Esophagus squamous epithelium (tissue), 5 donors: ENCODE measurements around the gene TRPT1. TPM values are rescaled to one million over a fixed set of nuclear protein-coding genes. Genes with fewer than 3 reads are reported as not detected.

Experiments
- DNase-seq: peaks from one replicate; lab custom pipeline; 2025; lab: John Stamatoyannopoulos, UW
- H3K27ac ChIP-seq, 4 donors: fragments of 200-600 bp; sonication (generic); one replicate each; pipeline ENCODE4 v1.5.1; 2016 to 2019; ENCODE audit warnings: mild to moderate bottlenecking in 1 of 4
- H3K27me3 ChIP-seq, 4 donors: fragments of 200-600 bp; sonication (generic); 1 replicate in 3 of 4; 2 replicates in 1 of 4; pipeline versions ENCODE4 v1.5.1 to v1.6.0; 2017 to 2021; ENCODE audit warnings: antibody characterized with exemption in 1 of 4
- H3K36me3 ChIP-seq, 3 donors: fragments of 200-600 bp; sonication (generic); one replicate each; pipeline ENCODE4 v1.5.1; 2016 to 2019
- H3K4me1 ChIP-seq, 3 donors: fragments of 200-600 bp; sonication (generic); one replicate each; pipeline ENCODE4 v1.5.1; 2017 to 2019
- H3K4me3 ChIP-seq, 4 donors: fragments of 200-600 bp; sonication (generic); 1 replicate in 3 of 4; 2 replicates in 1 of 4; pipeline ENCODE4 v1.5.1; 2016 to 2019; ENCODE audit warnings: mild to moderate bottlenecking in 2 of 4, moderate library complexity in 1 of 4
- H3K9me3 ChIP-seq, 3 donors: fragments of 200-600 bp; sonication (generic); one replicate each; pipeline ENCODE4 v1.5.1; 2016 to 2019
- CTCF ChIP-seq, 6 experiments: fragments of 450-650 bp in 4 of 6; fragments of 200-600 bp in 2 of 6; sonication (generic) in 2 of 6; IDR thresholded peaks; one replicate each; pipeline ENCODE4 v1.5.1; 2016 to 2019; ENCODE audit warnings: antibody characterized with exemption in 6 of 6, mild to moderate bottlenecking in 4 of 6, moderate library complexity in 4 of 6
- POLR2A ChIP-seq, 4 donors: fragments of 450-650 bp; IDR thresholded peaks; one replicate each; pipeline ENCODE4 v1.6.1; 2017; ENCODE audit warnings: antibody characterized with exemption in 4 of 4, mild to moderate bottlenecking in 4 of 4, moderate library complexity in 3 of 4
- WGBS, 2 donors: methylation state at CpG; one replicate each; pipeline ENCODE4 v1.1.5; 2018; 5-methylcytosine and 5-hydroxymethylcytosine counted together
- intact Hi-C: fragments of 100-400 bp; cut with DNase I; formaldehyde crosslinking; loops from one replicate; pipeline ENCODE4 v1.15.0; 2022
- total RNA-seq, 4 donors: library from RNA; depleted of rRNA; stranded (reverse); fragments of >200 nt; gene quantifications; one replicate each; pipeline ENCODE4 v1.1.0, GENCODE V29; 2016
- donor health status: DM: yes; HTN: yes; CAD: no.

Gene TRPT1
- total RNA-seq, 4 donors from 2014 or later = 23.9 to 68.7 (median 45.8) TPM

GRCh38 chr11:64268025-64268892, 42.3 kb upstream of the TRPT1 start:
- DNase-seq = no peak
- intact Hi-C loops = no loop called here
- peak overlapping the region; percentile 98 to 99 (median 98) for H3K27ac ChIP-seq
- TF ChIP-seq CTCF (IDR thresholded peaks at IDR 0.05) (no peak), POLR2A (IDR thresholded peaks at IDR 0.05) (no peak)
- peaks cover 16 to 39% (median 20%) of the 10 kb centered on the region in 3 donors for H3K36me3 ChIP-seq
- peaks cover 31 to 57% (median 32%) of the 10 kb centered on the region in 3 donors for H3K4me1 ChIP-seq
- H3K9me3 ChIP-seq = no peaks in the 10 kb centered on the region
- no peaks in the 10 kb centered on the region for H3K27me3 ChIP-seq
- WGBS, 2 donors = 29 to 49% methylated on average over 8 to 13 of the region's 23 CpGs
- H3K4me3 ChIP-seq = peak overlapping the region in 3 of 4 donors; percentile 58 to 87 (median 82)

- DNase-seq = no peak
- no peak for TF ChIP-seq POLR2A (IDR thresholded peaks at IDR 0.05)
- no peak for TF ChIP-seq CTCF (IDR thresholded peaks at IDR 0.05)
- H3K4me1 ChIP-seq = peaks cover 31 to 54% (median 32%) of the 10 kb centered on the region in 3 donors
- WGBS, 2 donors = 47 to 64% methylated on average over 13 to 15 of the region's 27 CpGs
- intact Hi-C loops = no loop called here
- H3K4me3 ChIP-seq = no peak overlapping the region
- H3K9me3 ChIP-seq = no peaks in the 10 kb centered on the region
- H3K36me3 ChIP-seq = peaks cover 23 to 48% (median 27%) of the 10 kb centered on the region in 3 donors
- H3K27me3 ChIP-seq = no peaks in the 10 kb centered on the region
- H3K27ac ChIP-seq = peak overlapping the region; percentile 98 to 99 (median 98)
Observed at GRCh38 chr11:64267207-64267945, 41.4 kb upstream of the TRPT1 start.

GRCh38 chr11:64266339-64266738, 40.4 kb upstream of the TRPT1 start:
- Histone ChIP-seq H3K27me3 (no peaks in the 10 kb centered on the region), H3K4me1 (peaks cover 25 to 45% (median 27%) of the 10 kb centered on the region in 3 donors), H3K36me3 (peaks cover 31 to 58% (median 33%) of the 10 kb centered on the region in 3 donors), H3K9me3 (no peaks in the 10 kb centered on the region), H3K27ac (peak overlapping the region in 3 of 4 donors; percentile 98 to 99 (median 98)), H3K4me3 (no peak overlapping the region)
- intact Hi-C loops = no loop called here
- no peak for TF ChIP-seq CTCF (IDR thresholded peaks at IDR 0.05)
- TF ChIP-seq POLR2A (IDR thresholded peaks at IDR 0.05) = no peak
- WGBS, 2 donors = 58 to 61% methylated on average over 10 to 15 of the region's 15 CpGs
- no peak for DNase-seq

- H3K36me3 ChIP-seq = peaks cover 31 to 67% (median 37%) of the 10 kb centered on the region in 3 donors
- no peak overlapping the region for H3K4me3 ChIP-seq
- TF ChIP-seq POLR2A (IDR thresholded peaks at IDR 0.05) = no peak
- TF ChIP-seq CTCF (IDR thresholded peaks at IDR 0.05) = no peak
- H3K9me3 ChIP-seq = no peaks in the 10 kb centered on the region
- peaks cover 25 to 44% (median 27%) of the 10 kb centered on the region in 3 donors for H3K4me1 ChIP-seq
- H3K27me3 ChIP-seq = no peaks in the 10 kb centered on the region
- 82 to 92% methylated on average over 6 to 12 of the region's 35 CpGs for WGBS, 2 donors
- intact Hi-C loops = no loop called here
- DNase-seq = no peak
- H3K27ac ChIP-seq = peak overlapping the region in 1 of 4 donors; percentile 99
Observed at GRCh38 chr11:64265176-64266160, 39.5 kb upstream of the TRPT1 start.
